ENCODE results near the gene ATP9B.

ATP9B gene

DNA sequence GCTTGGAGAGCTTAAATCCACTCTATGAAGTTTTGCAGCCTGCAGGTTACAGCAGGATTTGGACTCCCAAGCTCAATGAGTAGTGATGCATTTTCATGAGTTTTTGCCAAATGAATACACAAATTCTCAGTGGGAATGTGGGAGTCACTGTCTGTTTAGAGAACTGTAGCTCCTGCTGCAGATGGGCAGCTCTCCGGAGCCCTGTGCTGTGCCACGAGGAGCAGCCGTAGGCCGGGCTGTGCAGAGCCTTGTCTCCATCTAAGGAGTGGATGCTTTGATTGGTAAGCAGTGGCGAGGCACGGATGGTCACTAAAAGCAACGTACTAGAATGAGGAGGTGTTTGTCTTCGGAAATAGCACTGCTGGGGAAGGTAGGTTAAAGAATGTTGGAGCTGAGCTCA lies 230.5 kb downstream of the ATP9B start:
- no peak overlapping the region for H3K4me3 ChIP-seq (replicated peaks; ENCODE audit: low read depth, low read length)
- TF ChIP-seq CTCF (IDR thresholded peaks at IDR 0.05; ENCODE audit: low read depth, low read length, missing control alignments) = no peak
- DNase-seq (ENCODE audit: extremely low read depth, low read depth) = no peak

- no peak for TF ChIP-seq CTCF (IDR thresholded peaks at IDR 0.05; ENCODE audit: low read depth, low read length, missing control alignments)
- no peak for DNase-seq (ENCODE audit: extremely low read depth, low read depth)
- H3K4me3 ChIP-seq (replicated peaks; ENCODE audit: low read depth, low read length) = no peak overlapping the region
These were observed 231.2 kb downstream of the ATP9B start for GRCh38 chr18:79300413-79300812.

DNA sequence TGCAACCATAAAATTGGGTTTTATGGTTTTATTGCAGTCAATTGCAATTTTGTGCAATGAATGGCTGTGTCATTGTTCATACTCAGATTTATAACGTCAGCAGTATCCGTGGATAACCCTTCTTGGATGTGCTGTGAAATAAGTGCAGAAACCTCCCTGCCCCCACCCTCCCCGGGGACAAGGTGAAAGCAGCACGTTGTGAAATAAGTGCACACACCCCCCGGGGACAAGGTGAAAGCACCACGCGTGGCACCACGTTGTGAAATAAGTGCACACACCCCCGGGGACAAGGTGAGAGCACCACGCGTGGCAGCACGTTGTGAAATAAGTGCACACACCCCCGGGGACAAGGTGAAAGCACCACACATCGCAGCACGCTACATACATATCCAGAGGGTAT lies 232.9 kb downstream of the ATP9B start:
- no peak overlapping the region for H3K4me3 ChIP-seq (replicated peaks; ENCODE audit: low read depth, low read length)
- no peak for TF ChIP-seq CTCF (IDR thresholded peaks at IDR 0.05; ENCODE audit: low read depth, low read length, missing control alignments)
- DNase-seq (ENCODE audit: extremely low read depth, low read depth) = no peak

DNA sequence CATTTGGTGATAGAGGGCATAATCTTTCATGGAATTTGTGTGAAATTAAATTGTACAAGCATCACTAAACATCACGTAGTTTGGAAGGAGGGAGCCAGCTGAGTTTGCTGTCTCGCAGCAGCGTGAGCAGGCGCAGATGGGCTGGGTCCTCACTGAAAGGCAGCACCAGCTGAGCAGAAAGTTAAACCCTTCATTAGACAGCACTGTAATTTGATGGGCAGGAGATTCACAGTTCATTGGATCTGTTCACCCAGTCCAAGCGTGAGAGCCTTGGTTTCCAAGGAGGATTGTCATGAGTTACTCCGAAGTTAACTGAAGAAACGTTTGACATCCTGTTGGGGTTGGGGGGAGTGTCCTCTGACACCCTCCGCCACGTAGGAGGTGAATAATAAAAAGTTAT lies 236.7 kb downstream of the ATP9B start:
- no peak for DNase-seq (ENCODE audit: extremely low read depth, low read depth)
- H3K4me3 ChIP-seq (replicated peaks; ENCODE audit: low read depth, low read length) = no peak overlapping the region
- TF ChIP-seq CTCF (IDR thresholded peaks at IDR 0.05; ENCODE audit: low read depth, low read length, missing control alignments) = no peak

- no peak for TF ChIP-seq CTCF (IDR thresholded peaks at IDR 0.05; ENCODE audit: low read depth, low read length, missing control alignments)
- H3K4me3 ChIP-seq (replicated peaks; ENCODE audit: low read depth, low read length) = no peak overlapping the region
- DNase-seq (ENCODE audit: extremely low read depth, low read depth) = no peak
These were observed 240.6 kb downstream of the ATP9B start for GRCh38 chr18:79309614-79310358.

DNA sequence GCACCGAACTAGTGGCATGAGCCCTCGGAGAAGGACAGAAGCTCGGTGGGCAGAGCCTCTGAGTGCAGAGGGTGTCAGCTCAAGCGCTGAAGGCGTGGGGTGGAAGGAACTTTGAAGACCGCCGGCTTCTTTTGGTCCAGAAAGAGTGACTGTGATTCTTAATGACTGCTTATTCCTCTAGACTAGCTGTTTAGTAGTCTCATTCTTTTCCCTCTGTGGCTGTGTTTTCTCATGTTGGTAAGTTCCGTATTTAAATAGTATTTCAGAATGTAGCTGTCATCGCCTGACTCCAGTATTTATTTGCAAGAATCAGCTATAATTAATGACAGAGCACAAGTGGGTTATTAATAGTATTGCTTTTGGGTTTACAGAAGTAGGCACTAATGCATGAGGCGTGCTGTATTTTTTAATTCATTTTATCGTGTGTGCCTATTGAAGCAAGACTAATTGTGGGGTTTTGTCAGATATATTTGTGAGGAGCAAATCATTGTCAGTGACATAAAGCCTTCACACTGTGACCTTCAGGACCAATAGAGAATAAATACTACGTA lies 245.7 kb downstream of the ATP9B start:
- H3K4me3 ChIP-seq (replicated peaks; ENCODE audit: low read depth, low read length) = no peak overlapping the region
- TF ChIP-seq CTCF (IDR thresholded peaks at IDR 0.05; ENCODE audit: low read depth, low read length, missing control alignments) = no peak
- DNase-seq (ENCODE audit: extremely low read depth, low read depth) = no peak

All from HFF-Myc (cell line).